ENCODE data around the gene ZFP1. TPM values are rescaled to one million over a fixed set of nuclear protein-coding genes. Genes with fewer than 3 reads are reported as not detected.

Gene ZFP1
- total RNA-seq, 1 experiment from 2014 or later, result 15.3 TPM

- H2AK5ac ChIP-seq (ENCODE audit: insufficient read length, low read length), result no peak overlapping the region
- H3K27me3 ChIP-seq (ENCODE audit: insufficient read depth, low read length), result no peaks in the 10 kb centered on the region
- Mint-ChIP-seq H3K27me3 (ENCODE audit: low read depth) (peaks cover 4% of the 10 kb centered on the region; the same call in 1 of the 2 replicates), H3K9me3 (0 out of 5 replicates have a peak, but pooled peaks cover 0 to 3% of the 10 kb centered on the region in 2 experiments), H3K4me1 (peaks cover 49 to 61% of the 10 kb centered on the region in 2 experiments), H3K36me3 (ENCODE audit: insufficient read depth in 1 of 3, low read depth in 3 of 3) (peaks cover 2 to 4% (median 3%) of the 10 kb centered on the region in 3 experiments; a peak in 4 of 7 replicates), H3K27ac (peak overlapping the region; percentile 53 to 92 (median 82); a peak in 4 of 7 replicates), H3K4me3 (peak overlapping the region in 1 of 2 experiments; percentile 69; a peak in 1 of 5 replicates)
- DNase-seq, result peak; percentile 35
- no peaks in the 10 kb centered on the region for H3K79me1 ChIP-seq (ENCODE audit: insufficient read depth, low read depth, low read length, poor library complexity, severe bottlenecking)
- no peak overlapping the region for H4K8ac ChIP-seq (replicated peaks; ENCODE audit: insufficient read length, low read depth, low read length)
- no peaks in the 10 kb centered on the region for H3K23me2 ChIP-seq (ENCODE audit: insufficient read length, low read depth, low read length, poor library complexity, severe bottlenecking)
- H3T11ph ChIP-seq (ENCODE audit: low read length), result no peak overlapping the region
- H3K9me3 ChIP-seq (ENCODE audit: control insufficient read depth, low read depth, low read length), result no peaks in the 10 kb centered on the region
- no peak overlapping the region for H3K18ac ChIP-seq (ENCODE audit: insufficient read length, low read depth, low read length)
- no CpG with 5 or more reads among the region's 26 CpGs for WGBS (ENCODE audit: extremely low coverage, insufficient read length, low lambda C conversion rate)
- no peak overlapping the region for H3K27ac ChIP-seq (ENCODE audit: insufficient read length, low read depth, low read length)
- no peak overlapping the region for H2AFZ ChIP-seq (ENCODE audit: low read length)
- no peaks in the 10 kb centered on the region for H3K79me2 ChIP-seq (ENCODE audit: insufficient read depth, low read length)
- no peak overlapping the region for H2BK5ac ChIP-seq (ENCODE audit: insufficient read length, low read length)
- no peak overlapping the region; the same call in 1 of the 2 replicates for H3K14ac ChIP-seq (ENCODE audit: insufficient read depth, low read length)
- TF ChIP-seq, protein P1, sequence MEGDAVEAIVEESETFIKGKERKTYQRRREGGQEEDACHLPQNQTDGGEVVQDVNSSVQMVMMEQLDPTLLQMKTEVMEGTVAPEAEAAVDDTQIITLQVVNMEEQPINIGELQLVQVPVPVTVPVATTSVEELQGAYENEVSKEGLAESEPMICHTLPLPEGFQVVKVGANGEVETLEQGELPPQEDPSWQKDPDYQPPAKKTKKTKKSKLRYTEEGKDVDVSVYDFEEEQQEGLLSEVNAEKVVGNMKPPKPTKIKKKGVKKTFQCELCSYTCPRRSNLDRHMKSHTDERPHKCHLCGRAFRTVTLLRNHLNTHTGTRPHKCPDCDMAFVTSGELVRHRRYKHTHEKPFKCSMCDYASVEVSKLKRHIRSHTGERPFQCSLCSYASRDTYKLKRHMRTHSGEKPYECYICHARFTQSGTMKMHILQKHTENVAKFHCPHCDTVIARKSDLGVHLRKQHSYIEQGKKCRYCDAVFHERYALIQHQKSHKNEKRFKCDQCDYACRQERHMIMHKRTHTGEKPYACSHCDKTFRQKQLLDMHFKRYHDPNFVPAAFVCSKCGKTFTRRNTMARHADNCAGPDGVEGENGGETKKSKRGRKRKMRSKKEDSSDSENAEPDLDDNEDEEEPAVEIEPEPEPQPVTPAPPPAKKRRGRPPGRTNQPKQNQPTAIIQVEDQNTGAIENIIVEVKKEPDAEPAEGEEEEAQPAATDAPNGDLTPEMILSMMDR (conservative IDR thresholded peaks at IDR 0.05), result no peak
- H3K23ac ChIP-seq (ENCODE audit: insufficient read length, low read depth, low read length), result no peak overlapping the region
- H3K9ac ChIP-seq (ENCODE audit: extremely low read depth, insufficient read length, low read length), result no peak overlapping the region
- no peak overlapping the region for H3K4ac ChIP-seq (ENCODE audit: low read depth, low read length)
- no peaks in the 10 kb centered on the region for H4K20me1 ChIP-seq (ENCODE audit: control insufficient read depth, insufficient read depth, insufficient read length)
- no peak overlapping the region for H2BK15ac ChIP-seq (ENCODE audit: low read depth, low read length)
- no peak overlapping the region for H2BK12ac ChIP-seq (ENCODE audit: insufficient read length, low read depth, low read length)
- H4K91ac ChIP-seq (ENCODE audit: insufficient read length, low read depth, low read length), result no peak overlapping the region
- H2BK120ac ChIP-seq (ENCODE audit: low read depth, low read length, poor library complexity, severe bottlenecking), result no peak overlapping the region
- no peak overlapping the region for H2BK20ac ChIP-seq (ENCODE audit: low read depth, low read length, poor library complexity, severe bottlenecking)
- H3K4me1 ChIP-seq (ENCODE audit: insufficient read depth, low read length), result peaks cover 6% of the 10 kb centered on the region; the same call in 1 of the 2 replicates
- H4K5ac ChIP-seq (ENCODE audit: insufficient read length, low read depth, low read length), result no peak overlapping the region
- no peak overlapping the region for H3K4me2 ChIP-seq (ENCODE audit: insufficient read depth, insufficient read length, low read length)
- H3K56ac ChIP-seq (ENCODE audit: insufficient read length, low read depth, low read length), result no peak overlapping the region
Observed at GRCh38 chr16:75111961-75112733, 36.2 kb upstream of the ZFP1 start.
